K562 (cell line): ENCODE data around the gene PPP2R3C. TPM values are rescaled to one million over a fixed set of nuclear protein-coding genes. Genes with fewer than 3 reads are reported as not detected.

Source experiments
- ATAC-seq: fragments of 200-7000 bp; cut with Tn5 transposase; 3 replicates; pipeline ENCODE4 v1.9.1; 2020; ENCODE audit warnings: moderate library complexity
- BruUV-seq: library from RNA; stranded (reverse); fragments of 400-500 nt; replicated peaks from 2 replicates; lab custom pipeline; 2021; lab: Mats Ljungman, UMichigan
- CTCF ChIA-PET: fragments of 300-600 bp; formaldehyde crosslinking; extraction: SDS; loops from one replicate; lab custom pipeline; 2021; ENCODE audit warnings: low intra/inter-chr PET ratio; lab: Yijun Ruan, JAX
- POLR2A ChIA-PET: fragments of 300-600, 350-650 bp; sonication (Branson Sonifier 250); formaldehyde crosslinking; extraction: SDS; loops from one replicate; lab custom pipeline; 2021; ENCODE audit warnings: antibody characterized with exemption, inconsistent platforms; lab: Yijun Ruan, JAX
- DNase-seq, 4 experiments: peaks; one replicate each; pipeline versions ENCODE4 v3.0.0 to v3.0.0-alpha.2; 2011 to 2018; ENCODE audit warnings: low spot score in 3 of 4, mixed read lengths in 3 of 4; ENCODE audit errors: extremely low read depth in 1 of 4
- FAIRE-seq: peaks from 2 replicates; lab custom pipeline; 2011; peaks lifted over from hg19 to GRCh38; lab: Jason Lieb, UNC
- H2AFZ ChIP-seq: 2 replicates; pipeline ENCODE4 v1.6.0; 2011; ENCODE audit warnings: low read depth, low read length, control low read depth, inconsistent platforms
- H3K27ac ChIP-seq: fragments of 200-600 bp; 3 replicates; pipeline ENCODE4 v1.8.0; 2011; ENCODE audit warnings: low read depth, mild to moderate bottlenecking, control low read depth, inconsistent platforms, low read length, moderate library complexity, mixed read lengths; ENCODE audit errors: extremely low read depth
- H3K27me3 ChIP-seq, 2 experiments: fragments of 300-600 bp in 1 of 2; 2 replicates in 1 of 2; 3 replicates in 1 of 2; pipeline versions ENCODE4 v1.6.0 to v1.8.0; 2011; ENCODE audit warnings: inconsistent platforms in 2 of 2, low read length in 2 of 2, mild to moderate bottlenecking in 1 of 2, mixed read lengths in 1 of 2, moderate library complexity in 1 of 2; ENCODE audit not compliant: control insufficient read depth in 2 of 2, insufficient read depth in 2 of 2
- H3K36me3 ChIP-seq: fragments of 300-600 bp; 3 replicates; pipeline ENCODE4 v1.8.0; 2011; ENCODE audit warnings: mild to moderate bottlenecking, low read length, inconsistent platforms; ENCODE audit not compliant: control insufficient read depth, insufficient read depth
- H3K4me1 ChIP-seq, 2 experiments: fragments of 200-600 bp in 1 of 2; replicated peaks in 1 of 2; 2 replicates in 1 of 2; 3 replicates in 1 of 2; pipeline versions ENCODE4 v1.5.1 to v1.8.0; 2011; ENCODE audit warnings: inconsistent platforms in 2 of 2, low read length in 2 of 2, mild to moderate bottlenecking in 1 of 2, mixed read lengths in 1 of 2, moderate library complexity in 1 of 2; ENCODE audit not compliant: control insufficient read depth in 2 of 2, insufficient read depth in 2 of 2
- H3K4me2 ChIP-seq: 2 replicates; pipeline ENCODE4 v1.6.1; 2011; ENCODE audit warnings: low read length, control low read depth, inconsistent platforms, mixed read lengths; ENCODE audit not compliant: insufficient read depth
- H3K4me3 ChIP-seq: fragments of 200-600 bp; sonication (generic), shearing (Covaris generic); 2 replicates; pipeline ENCODE4 v1.5.1; 2016; ENCODE audit warnings: control low read depth, inconsistent platforms
- H3K79me2 ChIP-seq: fragments of 200-600 bp; 3 replicates; pipeline ENCODE4 v1.8.0; 2011; ENCODE audit warnings: low read length, inconsistent platforms; ENCODE audit not compliant: control insufficient read depth, insufficient read depth
- H3K9ac ChIP-seq, 2 experiments: 2 replicates each; pipeline versions ENCODE4 v1.6.0 to v1.6.1; 2011; ENCODE audit warnings: low read depth in 2 of 2, low read length in 2 of 2, control low read depth in 1 of 2, inconsistent platforms in 1 of 2, mild to moderate bottlenecking in 1 of 2, mixed read lengths in 1 of 2; ENCODE audit not compliant: insufficient read depth in 1 of 2
- H3K9me1 ChIP-seq: one replicate; pipeline ENCODE4 v1.6.0; 2011; ENCODE audit warnings: inconsistent platforms, mild to moderate bottlenecking, low read length, moderate library complexity; ENCODE audit not compliant: control insufficient read depth, insufficient read depth
- H3K9me3 ChIP-seq: replicated peaks from 2 replicates; pipeline ENCODE4 v1.5.1; 2011; ENCODE audit warnings: low read depth, low read length, inconsistent platforms; ENCODE audit not compliant: control insufficient read depth, insufficient read depth
- H4K20me1 ChIP-seq: replicated peaks from 2 replicates; pipeline ENCODE4 v1.6.1; 2011; ENCODE audit warnings: low read length, inconsistent platforms, mixed read lengths; ENCODE audit not compliant: control insufficient read depth, insufficient read depth
- BMI1 ChIP-seq: fragments of 150-350 bp; IDR thresholded peaks from 2 replicates; pipeline ENCODE4 v1.6.1; 2014; ENCODE audit warnings: low read length
- CXXC5 ChIP-seq: fragments of 250-450 bp; sonication (Bioruptor Pico); IDR thresholded peaks from 2 replicates; pipeline ENCODE4 v1.8.0; 2022; ENCODE audit warnings: inconsistent platforms, mild to moderate bottlenecking, moderate library complexity
- DNMT1 ChIP-seq: fragments of 450-650 bp; IDR thresholded peaks from 2 replicates; pipeline ENCODE4 v1.6.1; 2016; ENCODE audit warnings: antibody characterized with exemption, mild to moderate bottlenecking
- NR2F6 ChIP-seq: fragments of 450-650 bp; formaldehyde crosslinking; IDR thresholded peaks from 2 replicates; pipeline ENCODE4 v1.4.0; 2020; ENCODE audit warnings: mild to moderate bottlenecking
- OTX1 ChIP-seq: fragments of 450-650 bp; formaldehyde crosslinking; IDR thresholded peaks from 2 replicates; pipeline ENCODE4 v1.4.0; 2022; ENCODE audit warnings: mild to moderate bottlenecking
- PBX2 ChIP-seq, 2 experiments: IDR thresholded peaks in 1 of 2; conservative IDR thresholded peaks in 1 of 2; 2 replicates each; pipeline ENCODE4 v1.6.1; 2016; ENCODE audit warnings: low read depth in 2 of 2, mild to moderate bottlenecking in 1 of 2, missing compliant biosample characterization in 1 of 2, missing genetic modification characterization in 1 of 2, moderate library complexity in 1 of 2
- PKNOX1 ChIP-seq: fragments of 450-650 bp; IDR thresholded peaks from 2 replicates; pipeline ENCODE4 v1.6.1; 2016
- SFPQ ChIP-seq: fragments of 200-400 bp; formaldehyde crosslinking; IDR thresholded peaks from 2 replicates; pipeline ENCODE4 v1.6.1; 2017; ENCODE audit warnings: mild to moderate bottlenecking, low read depth, low read length, moderate library complexity
- TRIM28 ChIP-seq: fragments of 450-650 bp; IDR thresholded peaks from 2 replicates; pipeline ENCODE4 v1.6.1; 2017
- ZBTB43 ChIP-seq: sonication (generic); formaldehyde crosslinking; IDR thresholded peaks from 2 replicates; pipeline ENCODE4 v1.8.0; 2023; ENCODE audit warnings: mild to moderate bottlenecking, missing genetic modification reagents
- ZNF12 ChIP-seq: sonication (generic); formaldehyde crosslinking; IDR thresholded peaks from 2 replicates; pipeline ENCODE4 v1.4.0; 2020; ENCODE audit warnings: mild to moderate bottlenecking, missing genetic modification reagents
- ZNF146 ChIP-seq: IDR thresholded peaks from one replicate; pipeline ENCODE4 v1.6.1; 2018; ENCODE audit warnings: missing compliant biosample characterization; ENCODE audit not compliant: unreplicated experiment
- ZNF174 ChIP-seq: fragments of 250-450 bp; sonication (Bioruptor Pico); IDR thresholded peaks from 2 replicates; pipeline ENCODE4 v1.4.0; 2020; ENCODE audit warnings: mild to moderate bottlenecking
- ZNF655 ChIP-seq: fragments of 250-450 bp; sonication (Bioruptor Pico); IDR thresholded peaks from 2 replicates; pipeline ENCODE4 v1.5.0; 2021
- ZNF77 ChIP-seq: fragments of 250-450 bp; sonication (Bioruptor Pico); IDR thresholded peaks from 2 replicates; pipeline ENCODE4 v1.5.0; 2020
- WGBS: fragments of 100-300 bp; shearing (Covaris generic); methylation state at CpG from one replicate; pipeline ENCODE4 v1.1.6; 2016; ENCODE audit warnings: low coverage, mixed read lengths; ENCODE audit not compliant: insufficient coverage; ENCODE audit errors: missing lambda C conversion rate; 5-methylcytosine and 5-hydroxymethylcytosine counted together
- in situ Hi-C: fragments of 300-500 bp; cut with MboI; formaldehyde crosslinking; loops from 4 replicates; pipeline ENCODE4 v1.15.0; 2018; ENCODE audit warnings: inconsistent platforms, mixed read lengths
- intact Hi-C: fragments of 100-400 bp; cut with micrococcal nuclease; formaldehyde crosslinking; loops from 2 replicates; pipeline ENCODE4 v1.14.2; 2022
- polyA plus RNA-seq, 8 experiments: library from polyadenylated mRNA; depleted of rRNA in 4 of 8; stranded (reverse) in 5 of 8; unstranded in 3 of 8; fragments of >200 nt; fragmentation: Nextera tagmentation in 2 of 8; fragmentation: Illumina TruSeq in 1 of 8; extraction: Ambion mirVana in 2 of 8; extraction: Trizol in 1 of 8; gene quantifications; 2 replicates each; pipeline versions ENCODE4 v1.2.1 to v1.2.3, GENCODE V29; 2011 to 2014; ENCODE audit warnings: inconsistent platforms in 1 of 8, missing spikeins in 1 of 8
- total RNA-seq, 7 experiments: library from RNA; depleted of rRNA in 6 of 7; stranded (reverse); fragments of >200 nt in 6 of 7; fragmentation: Illumina TruSeq in 2 of 7; extraction: Trizol in 2 of 7; gene quantifications; 2 replicates each; pipeline versions ENCODE4 v1.2.1 to v1.2.3, GENCODE V29; 2011 to 2021; ENCODE audit warnings: low replicate concordance in 1 of 7

PPP2R3C gene
- total and polyA plus RNA-seq, 9 of the 15 experiments (the other 6 are each of a cell fraction or from before 2014, with no cell fraction given): 14.7 to 43.3 (median 22.7) TPM

GRCh38 chr14:35050652-35051051 lies 71.1 kb downstream of the PPP2R3C start:
- Histone ChIP-seq H3K4me1 (peaks cover 9 to 16% of the 10 kb centered on the region in 2 experiments; a peak in 4 of 5 replicates), H3K27me3 (no peaks in the 10 kb centered on the region), H3K9me1 (no peaks in the 10 kb centered on the region), H3K36me3 (peaks cover 5% of the 10 kb centered on the region; the same call in 1 of the 3 replicates), H4K20me1 (no peaks in the 10 kb centered on the region), H2AFZ (no peak overlapping the region), H3K9ac (no peak overlapping the region; a peak in 1 of 4 replicates), H3K9me3 (no peaks in the 10 kb centered on the region), H3K79me2 (peaks cover 42% of the 10 kb centered on the region), H3K4me2 (peak overlapping the region; percentile 7; the same call in 1 of the 2 replicates), H3K27ac (peak overlapping the region; percentile 73), H3K4me3 (no peak overlapping the region)
- POLR2A ChIA-PET: interaction anchor here (0.6 to 0.8 kb wide), 5 partner anchors 8 to 178 kb away, joined by 3 to 5 read pairs (median 4); no protein-coding TSS in a partner anchor
- CTCF ChIA-PET: interaction anchor here (0.6 kb wide), 1 partner anchor 1050 kb away, joined by 3 read pairs; no protein-coding TSS in a partner anchor
- in situ Hi-C loops: no loop called here
- peak; percentile 44 to 75 (median 58) for DNase-seq
- peak; percentile 20 for ATAC-seq
- intact Hi-C loops: no loop called here
- no TSS peak for BruUV-seq
- WGBS: 0% methylated on average over 1 of the region's 1 CpG
- peak; percentile 89 for FAIRE-seq
- TF ChIP-seq PKNOX1 (peak; percentile 66), OTX1 (CRISPR knock-in tag) (no peak), ZBTB43 (CRISPR knock-in tag) (no peak), ZNF174 (CRISPR knock-in tag) (no peak), NR2F6 (CRISPR knock-in tag) (no peak), SFPQ (no peak), BMI1 (no peak), CXXC5 (CRISPR knock-in tag) (no peak), ZNF146 (CRISPR knock-in tag) (no peak), DNMT1 (no peak), TRIM28 (peak; percentile 36; the same call in 1 of the 2 replicates), ZNF77 (CRISPR knock-in tag) (no peak), ZNF655 (no peak), ZNF12 (CRISPR knock-in tag) (no peak), PBX2 (CRISPR knock-in tag; IDR thresholded peaks at IDR 0.05; ENCODE audit: low read depth) (no peak), PBX2 (tag; conservative IDR thresholded peaks at IDR 0.05; ENCODE audit: low read depth) (no peak)
